ENCODE data around the gene DOK3.

DOK3 gene, protein sequence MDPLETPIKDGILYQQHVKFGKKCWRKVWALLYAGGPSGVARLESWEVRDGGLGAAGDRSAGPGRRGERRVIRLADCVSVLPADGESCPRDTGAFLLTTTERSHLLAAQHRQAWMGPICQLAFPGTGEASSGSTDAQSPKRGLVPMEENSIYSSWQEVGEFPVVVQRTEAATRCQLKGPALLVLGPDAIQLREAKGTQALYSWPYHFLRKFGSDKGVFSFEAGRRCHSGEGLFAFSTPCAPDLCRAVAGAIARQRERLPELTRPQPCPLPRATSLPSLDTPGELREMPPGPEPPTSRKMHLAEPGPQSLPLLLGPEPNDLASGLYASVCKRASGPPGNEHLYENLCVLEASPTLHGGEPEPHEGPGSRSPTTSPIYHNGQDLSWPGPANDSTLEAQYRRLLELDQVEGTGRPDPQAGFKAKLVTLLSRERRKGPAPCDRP
- total RNA-seq: 0 to 0.61 (median 0.25) reads per million in 4 donors

DNA sequence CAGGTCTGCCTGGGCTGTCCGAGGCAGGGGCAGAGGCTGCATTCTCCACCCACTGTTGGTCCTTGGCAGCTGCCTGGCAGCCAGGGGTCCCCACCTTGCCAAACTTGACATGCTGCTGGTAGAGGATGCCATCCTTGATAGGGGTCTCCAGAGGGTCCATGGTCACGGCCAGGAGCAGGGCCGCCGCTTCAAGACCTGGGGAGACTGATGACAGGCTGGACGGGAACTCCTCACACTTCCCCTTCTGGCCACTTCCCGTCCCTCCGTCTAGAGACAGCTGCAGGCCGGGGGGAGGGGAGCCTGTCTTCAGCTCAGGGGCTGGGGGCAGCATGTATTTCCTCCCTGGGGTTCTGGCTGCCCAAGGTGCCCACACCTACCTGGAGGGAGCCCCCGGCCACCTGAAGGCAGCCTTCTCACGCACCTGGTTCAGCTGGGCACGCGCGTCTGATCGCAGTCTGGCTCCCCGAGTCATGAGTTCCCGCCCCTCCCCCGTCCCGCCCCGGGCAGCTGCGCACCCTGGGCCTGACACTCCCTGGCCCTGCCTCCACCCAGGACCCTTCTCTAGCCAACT, at the start of gene DOK3:
TSS of gene DOK3 (minus strand) at position 446 of the 571 bp plus-strand sequence. CDS start at position 160, 286 bp downstream.
- DNase-seq: no peak

DNA sequence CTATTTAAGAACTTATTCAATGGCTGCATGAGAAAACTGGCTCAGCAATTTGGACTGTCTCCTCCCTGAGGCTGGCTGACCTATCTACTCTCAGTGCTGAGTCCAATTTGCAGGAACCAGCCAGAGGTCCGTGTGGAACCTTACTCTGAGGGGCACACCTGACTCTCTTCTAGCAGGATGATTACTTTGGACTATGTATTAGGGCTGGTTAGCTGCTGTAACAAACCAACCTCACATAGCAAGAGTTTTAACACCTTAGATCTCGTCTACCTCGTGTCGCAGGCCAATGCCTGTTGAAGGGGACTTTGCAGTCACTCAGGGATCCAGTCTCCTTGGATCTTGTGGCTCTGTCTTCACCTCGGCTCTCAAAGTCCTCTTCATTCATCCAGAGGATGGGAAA, 48.2 kb upstream of the DOK3 start:
- DNase-seq: no peak

DNA sequence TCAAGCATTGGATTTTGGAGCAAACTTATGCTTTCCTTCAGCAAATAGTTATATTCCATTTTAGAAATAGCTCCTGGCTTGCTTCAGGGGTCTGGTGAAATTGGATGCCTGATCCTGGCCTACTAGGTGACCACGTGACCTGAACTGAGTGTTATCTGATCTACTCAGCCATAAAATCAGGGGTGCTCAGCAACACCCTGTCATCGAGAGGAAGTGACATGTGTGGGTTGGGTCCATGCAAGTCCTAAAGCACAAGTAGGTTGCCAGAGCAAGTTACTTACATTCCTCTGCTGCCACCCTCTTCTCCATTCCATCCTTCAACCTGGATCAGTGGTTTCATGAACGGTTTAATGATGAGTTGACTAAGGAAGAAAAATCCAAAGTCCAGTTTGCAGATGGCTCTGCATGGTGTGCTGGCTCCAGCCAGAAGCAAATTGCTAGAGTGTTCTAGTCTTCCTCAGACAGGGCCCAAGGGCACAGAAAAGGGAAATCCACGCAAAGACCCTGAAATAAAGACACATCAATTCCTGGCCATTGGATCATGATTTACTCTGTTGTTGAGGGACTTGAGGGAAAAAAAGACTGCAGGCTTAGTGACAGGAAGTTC, 47.5 kb upstream of the DOK3 start:
- peak in 1 of 5 donors; percentile 43 for DNase-seq

DNA sequence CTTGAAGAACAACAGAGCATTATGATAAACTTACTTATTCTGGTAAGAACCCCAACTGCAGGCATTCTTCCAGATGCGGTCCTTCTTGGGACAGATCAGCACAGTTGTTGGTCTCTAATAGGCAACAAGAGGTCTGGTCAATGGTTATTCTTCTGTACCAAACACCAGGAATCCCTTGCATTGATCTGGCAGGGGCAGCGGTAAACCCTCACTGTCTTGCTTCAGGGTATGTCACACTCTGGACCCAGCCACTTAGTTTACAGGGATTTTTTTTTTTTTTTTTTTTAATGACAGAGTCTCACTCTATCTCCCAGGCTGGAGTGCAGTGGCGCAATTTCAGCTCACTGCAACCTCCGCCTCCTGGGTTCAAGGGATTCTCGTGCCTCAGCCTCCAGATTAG, 46.0 kb upstream of the DOK3 start:
- DNase-seq: no peak

DNA sequence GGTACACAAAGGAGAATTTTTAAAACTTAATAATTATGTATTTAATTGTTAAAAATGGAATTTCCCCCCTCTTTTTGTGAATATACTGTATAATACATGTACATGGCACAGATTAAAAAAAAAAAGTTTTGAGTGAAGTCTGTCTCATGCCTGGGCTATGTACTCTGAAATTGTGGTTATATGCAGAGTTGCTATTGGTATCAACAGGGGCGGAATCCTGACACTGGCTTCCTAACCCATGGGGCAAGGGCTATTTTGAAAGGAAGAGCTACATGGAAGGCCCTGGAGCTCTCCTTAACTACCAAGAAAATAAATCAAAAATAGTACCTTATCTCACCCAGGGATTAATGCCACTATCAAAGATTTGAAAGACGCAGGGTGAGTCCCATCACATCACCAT, 45.6 kb upstream of the DOK3 start:
- DNase-seq: no peak

DNA sequence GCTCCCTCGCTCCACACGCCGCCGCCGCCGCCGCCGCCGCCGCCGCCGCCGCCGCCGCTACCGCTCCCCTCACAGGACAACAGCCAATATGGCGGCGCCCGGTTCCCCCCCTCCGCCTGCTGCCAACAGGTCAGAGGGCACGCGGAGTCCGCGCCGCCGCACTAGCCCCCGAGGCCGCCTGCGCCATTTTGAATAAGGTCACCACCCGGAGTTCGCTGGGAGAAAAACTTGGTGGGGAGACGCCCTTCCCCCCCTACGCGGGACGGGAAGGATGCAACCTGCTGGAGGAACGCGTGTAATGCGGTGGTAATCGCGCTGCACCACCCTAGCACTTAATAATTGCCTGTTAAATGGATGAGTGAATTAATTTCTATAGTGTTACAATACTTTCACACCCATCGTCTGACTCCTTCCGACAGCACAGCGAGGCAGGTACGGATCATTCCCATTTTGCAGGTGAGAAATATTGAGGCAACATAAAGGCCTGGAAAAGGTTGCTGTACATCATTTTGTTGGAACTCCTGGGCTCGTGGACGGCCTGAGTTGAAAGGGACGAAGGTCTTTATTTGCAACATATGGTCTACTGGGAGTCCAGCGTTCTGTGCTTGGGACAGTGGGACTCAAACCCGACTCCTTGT, 45.0 kb upstream of the DOK3 start, which contains the start of gene FAM193B:
TSS of gene FAM193B (minus strand) at position 90 of the 638 bp plus-strand sequence. CDS start 105 bp downstream, outside the sequence.
- peak; percentile 89 to 93 (median 91) for DNase-seq

DNA sequence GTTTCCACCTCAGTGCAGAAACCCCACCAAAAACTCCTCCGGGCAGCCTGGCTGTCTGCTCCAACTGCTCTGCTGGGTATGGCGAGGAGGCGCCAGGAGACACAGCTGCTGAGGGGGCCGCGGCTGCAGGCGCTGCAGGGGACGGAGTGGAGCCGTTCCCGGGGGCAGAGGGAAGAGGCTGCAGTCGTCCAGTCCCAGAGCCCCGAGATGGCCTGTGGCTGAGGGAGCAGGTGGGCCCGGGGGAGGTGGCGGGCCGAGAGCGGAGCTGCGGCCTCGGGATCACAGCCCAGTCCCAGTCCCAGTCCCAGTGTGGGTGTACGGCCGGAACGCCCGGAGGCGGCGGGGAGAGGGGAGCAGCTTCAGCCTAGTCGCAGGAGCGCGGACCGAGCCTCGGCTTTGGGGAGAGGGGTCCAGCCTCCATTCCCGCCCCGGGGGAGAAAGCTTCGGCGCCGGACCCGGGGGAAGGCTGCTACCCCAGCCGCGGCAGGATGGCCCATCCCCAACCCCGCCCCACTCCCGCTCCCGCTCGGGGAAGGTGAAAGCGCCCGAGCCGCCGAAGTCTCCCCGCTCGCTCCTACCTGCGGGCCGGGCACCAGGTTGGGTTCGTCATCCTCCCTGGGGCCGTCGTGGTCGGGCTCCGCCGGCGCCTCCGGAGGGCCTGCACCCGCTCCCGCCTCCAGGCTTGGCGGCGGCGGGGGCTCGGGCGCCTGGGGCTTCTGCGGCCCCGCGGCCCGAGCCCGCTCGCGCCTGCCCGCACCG, 44.2 kb upstream of the DOK3 start:
- DNase-seq: peak in 4 of 5 donors; percentile 17 to 32 (median 24)

DNA sequence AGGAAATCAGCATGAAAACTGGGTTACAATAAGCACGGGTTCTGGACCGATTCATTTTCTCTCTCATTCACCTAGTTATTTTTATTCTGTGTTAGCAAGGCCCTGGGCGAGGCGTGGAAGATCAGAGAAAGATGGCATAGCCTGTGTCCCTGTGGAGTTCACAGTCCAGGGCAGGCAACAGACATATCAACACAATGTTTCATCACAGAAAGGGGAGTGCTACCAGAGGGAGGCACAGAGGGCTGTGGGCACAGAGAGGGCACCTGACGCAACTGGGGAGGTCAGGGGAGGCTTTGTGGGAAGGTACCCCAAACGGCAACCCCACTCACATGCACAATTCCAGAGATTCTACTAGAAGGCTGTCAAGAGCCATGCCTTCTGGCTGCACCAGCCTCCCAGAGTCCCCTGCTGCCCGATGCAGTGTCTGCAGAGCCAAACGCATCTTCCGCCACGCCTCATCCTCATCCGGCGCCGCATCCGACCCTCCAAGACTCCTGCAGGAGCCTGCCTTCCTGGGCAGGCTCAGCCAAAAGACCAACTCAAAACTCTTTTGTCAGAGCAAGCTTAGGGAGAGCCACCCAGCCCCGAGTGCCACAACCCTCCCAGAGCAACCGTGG, 43.3 kb upstream of the DOK3 start:
- no peak for DNase-seq

DNA sequence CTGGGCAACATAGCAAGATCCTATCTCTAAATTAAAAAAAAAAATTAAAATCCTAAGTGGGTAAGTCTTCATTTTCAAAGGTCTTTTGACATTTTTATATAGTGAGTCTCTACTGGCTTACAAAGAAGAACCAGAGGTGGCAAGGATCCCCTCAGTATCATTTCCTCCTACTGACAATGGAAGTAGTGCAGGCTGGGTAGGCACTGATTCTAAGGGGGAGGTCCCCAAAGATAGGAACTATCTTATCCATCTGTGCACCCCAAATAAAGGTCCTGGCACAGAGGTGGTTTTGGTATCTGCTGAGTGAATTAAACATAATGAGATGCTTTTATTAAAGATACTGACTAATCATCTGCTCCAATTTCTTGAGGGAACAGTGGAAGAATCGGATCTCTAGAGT, 40.5 kb upstream of the DOK3 start:
- DNase-seq: no peak

DNA sequence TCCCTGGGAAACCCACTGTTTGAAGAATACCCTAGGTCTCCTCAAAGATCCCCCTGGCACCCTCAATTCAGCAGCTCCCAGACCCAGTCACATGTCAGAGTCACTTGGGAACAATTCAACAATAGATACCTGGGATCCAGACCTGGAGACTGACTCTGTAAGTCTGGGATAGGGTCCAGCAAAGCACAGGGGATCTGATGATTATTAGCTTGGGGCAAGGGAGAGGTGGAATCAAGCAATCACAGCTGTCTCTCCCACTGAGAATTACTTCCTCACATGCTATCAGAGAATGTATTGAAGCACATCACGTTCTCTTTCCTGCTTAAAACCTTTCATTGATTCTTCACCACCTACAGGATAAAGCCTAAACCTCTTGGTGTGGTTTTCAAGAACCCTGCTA, 38.9 kb upstream of the DOK3 start:
- DNase-seq: no peak

DNA sequence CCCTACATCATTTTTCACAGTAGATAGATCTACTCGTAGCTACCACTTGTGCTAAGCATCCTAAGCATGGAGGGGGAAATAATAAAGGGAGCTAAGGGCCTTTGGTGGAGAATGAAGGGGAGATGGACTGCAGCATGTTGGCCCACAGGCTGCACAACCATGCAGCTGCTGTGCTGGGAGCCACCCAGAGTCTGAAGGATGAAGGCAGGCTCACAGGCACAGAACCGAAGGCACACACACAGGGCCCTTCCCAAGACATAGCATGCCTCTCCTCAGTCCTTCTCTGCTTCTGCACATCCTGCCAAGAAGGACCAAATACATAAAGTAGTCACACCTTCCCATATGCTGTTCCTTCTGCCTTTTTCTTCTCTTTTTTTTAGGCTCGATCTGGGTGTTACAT, 38.1 kb upstream of the DOK3 start:
- DNase-seq: no peak

DNA sequence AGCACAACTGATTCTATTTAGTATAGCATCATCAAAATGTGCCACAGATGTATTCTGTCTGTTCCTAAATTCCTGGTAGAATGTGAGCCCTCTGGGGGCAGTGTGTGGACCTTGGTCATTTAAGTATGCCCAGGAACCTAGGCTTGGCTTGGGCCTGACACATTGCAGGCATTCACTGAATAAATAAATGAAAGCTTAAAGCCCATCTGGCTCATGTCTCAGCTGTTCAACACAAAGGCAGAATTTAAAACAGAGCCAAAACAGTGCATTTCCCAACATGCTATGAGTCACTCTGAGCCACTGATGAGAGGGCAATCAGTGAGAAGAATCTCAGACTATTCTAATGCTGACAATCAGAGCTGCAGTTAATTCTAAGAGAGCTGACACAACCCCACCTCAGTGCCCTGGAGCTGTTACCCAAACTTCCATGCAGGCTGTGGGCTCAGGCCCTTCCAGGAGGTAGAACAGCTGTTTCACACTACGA, 36.7 kb upstream of the DOK3 start:
- no peak for DNase-seq

DNA sequence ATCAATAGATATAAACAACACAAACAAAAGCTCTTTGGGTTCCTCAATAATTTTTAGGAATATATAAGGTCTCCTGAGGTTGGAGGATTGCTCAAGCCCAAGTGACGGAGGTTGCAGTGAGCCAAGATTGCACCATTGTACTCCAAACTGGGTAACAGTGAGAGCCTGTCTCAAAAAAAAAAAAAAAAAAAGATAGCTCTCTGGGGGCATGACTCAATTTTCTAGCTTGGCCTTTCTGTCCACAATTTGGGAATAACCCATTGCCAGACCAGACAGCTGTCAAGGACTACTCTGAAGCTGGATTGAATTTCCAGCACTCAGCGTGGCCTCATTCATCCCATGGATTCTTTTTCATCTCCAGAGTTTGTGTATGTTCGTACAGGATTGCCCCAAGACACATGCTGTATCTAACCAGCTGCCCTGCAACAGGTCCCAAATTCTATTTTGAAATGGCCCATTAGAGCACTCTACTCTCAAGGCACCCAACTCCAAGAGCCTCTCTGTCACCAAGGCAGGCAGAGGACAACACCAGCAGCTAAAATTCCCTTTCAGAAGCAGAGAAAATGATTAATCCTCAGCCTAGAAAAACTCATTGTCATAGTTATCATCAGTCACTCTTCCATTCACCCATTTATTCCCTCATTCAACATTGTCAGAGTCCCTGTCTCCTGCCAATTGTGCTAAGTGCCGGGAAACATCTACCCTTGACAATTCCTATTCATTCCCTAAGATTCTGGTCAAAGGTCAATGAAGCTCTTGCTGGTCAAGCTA, 36.0 kb upstream of the DOK3 start:
- no peak for DNase-seq

DNA sequence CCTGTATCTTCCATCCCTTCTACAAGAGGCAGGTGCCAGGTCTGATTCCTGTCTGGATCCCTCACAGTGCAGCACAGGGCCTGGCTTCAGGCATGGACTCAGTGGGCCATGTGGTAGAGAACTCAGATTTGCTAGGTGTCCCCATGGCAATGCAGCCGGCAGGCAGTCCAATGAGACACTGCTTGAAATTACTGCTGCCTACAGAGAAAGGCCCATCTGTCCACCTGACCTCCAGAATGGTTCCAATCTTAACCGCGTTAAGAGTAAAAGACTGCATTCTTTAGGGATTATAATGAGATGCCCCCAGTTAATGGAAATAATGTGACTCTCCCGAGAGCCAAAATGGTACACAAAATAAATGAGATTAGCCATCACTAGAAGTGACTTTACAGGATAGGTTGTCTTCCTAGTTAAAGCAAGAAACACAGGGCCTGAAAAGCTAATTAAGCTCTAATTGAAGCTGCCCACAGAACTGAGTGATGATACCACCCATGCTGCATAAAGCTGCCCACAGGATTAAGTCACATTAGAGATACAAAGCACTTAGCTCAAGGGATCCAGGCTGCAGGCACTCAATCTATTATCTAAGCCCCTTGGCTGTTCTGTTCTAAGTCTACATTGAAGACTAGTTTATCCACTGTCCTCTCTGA, 33.3 kb upstream of the DOK3 start:
- no peak for DNase-seq

DNA sequence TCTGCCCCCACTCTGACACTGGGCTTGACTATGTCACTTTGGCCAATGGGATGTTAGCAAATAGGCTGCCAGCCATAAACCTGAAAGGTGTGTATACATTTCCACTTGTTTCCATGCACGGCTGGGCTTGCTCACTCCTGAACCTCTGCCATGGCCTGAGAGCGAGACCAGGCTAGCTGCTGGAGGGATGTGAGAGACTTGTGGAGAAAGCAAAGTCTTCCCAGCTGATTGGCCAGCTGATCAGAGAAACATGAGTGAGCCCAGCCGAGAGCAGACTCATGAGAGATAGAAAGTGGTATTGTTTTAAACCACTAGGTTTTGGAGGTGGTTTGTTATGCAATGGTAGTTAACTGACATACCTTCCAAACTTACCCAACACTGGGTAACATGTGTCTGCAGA, 30.8 kb upstream of the DOK3 start:
- DNase-seq: no peak

DNA sequence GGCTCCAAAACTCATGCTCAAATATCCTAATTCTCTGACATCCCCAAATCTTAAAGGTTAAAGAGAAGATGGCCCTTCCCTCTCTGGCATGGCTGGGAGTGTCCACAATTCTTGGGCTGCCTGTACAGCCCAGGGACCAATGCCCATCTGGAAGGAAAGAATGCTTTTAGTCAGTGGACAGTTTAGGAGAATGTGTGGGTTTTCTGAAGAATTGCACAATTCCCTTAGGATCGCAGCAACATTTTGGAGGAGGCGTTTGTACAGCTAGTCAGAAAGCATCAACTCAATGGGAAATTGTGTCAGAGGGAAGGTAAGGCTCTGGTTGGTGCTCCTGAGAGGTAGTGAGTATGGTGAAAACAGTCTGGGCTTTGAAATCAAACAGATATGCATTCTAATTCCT, 29.8 kb upstream of the DOK3 start:
- no peak for DNase-seq

DNA sequence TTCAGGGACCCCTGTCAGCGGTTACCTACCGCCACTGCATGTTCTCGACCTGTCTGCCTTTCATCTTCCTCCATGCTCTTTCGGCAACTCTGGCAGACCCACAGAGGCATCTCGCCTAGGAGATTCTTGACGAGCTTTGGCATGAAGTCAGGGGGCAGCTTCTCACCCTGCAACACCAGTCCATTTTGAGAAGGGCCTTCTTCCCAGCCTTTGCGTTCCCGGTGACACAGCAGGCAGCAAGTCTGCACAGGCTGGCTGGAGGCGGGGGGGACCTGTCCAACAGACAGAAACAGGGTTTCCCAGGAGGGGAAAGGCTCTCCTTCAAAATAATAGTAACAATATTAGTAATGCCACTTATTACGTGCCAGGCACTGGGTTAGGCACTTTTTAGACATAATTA, 29.2 kb upstream of the DOK3 start:
- DNase-seq: no peak

DNA sequence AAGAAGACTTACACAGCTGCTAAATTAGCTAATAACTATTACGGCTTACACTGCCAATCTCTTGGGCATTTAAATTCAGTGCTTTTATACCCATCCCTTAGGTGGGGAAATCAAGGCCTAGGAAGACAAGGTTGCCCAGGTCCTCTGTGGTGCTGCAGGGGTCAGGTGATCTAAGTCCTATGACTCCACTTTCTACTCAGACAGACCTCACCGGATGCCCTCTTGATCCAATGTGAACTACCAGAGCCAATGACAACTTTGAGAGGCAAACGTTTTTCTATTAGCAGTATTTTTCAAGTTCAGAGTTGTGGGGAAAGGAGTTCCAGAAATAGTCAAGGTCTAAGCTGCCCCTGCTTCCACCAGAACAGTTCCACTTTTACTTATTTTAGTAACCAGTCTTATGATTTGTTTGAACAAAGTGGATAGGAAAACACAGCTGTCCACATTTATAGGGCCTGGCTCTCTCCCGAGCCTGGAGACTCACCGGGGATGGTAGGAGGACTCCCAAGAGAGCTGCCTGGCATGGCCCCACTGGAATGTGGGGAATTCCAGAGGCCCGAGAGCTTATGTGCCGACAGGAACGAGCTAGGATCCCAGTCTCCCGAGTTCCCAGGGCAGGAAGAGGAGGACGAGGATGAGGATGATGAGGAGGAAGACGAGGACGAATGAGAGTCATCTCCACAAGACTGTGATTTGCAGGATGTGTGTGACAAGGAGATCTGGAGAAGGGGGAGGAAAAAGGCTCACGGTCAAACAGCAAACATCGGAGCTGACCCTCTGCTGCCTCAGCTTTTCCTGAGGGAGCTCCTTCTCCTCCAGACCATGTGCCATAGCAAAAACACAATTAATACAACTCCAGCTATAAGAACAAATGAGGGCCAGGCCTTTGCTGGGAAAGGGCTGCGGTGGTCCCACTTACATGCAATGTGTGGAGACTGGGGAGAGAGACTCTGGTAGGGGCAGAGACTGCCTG, 28.0 kb upstream of the DOK3 start:
- DNase-seq: no peak

DNA sequence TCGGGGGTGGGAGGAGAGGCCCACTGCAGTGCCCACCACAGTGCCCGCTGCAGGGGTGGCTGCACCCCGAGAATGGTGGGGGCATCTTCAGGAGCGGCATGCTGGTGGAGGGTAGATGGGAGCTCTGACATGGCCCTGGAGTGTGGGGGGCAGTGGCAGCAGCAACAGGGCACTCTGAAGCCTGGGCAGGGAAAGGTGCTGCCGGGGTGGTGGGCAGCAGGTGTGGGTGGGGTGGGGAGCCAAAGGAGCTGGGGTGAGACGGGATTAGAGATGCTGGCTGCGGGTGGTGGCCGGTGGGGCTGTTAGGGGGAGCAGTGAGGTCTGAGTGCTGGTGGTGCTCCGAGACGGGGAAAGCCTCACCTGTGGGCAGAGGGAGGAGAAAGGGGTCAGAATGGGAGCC, 26.8 kb upstream of the DOK3 start:
- DNase-seq: no peak
